Measurements from ENCODE around the gene CLCNKA.

The CLCNKA gene

DNA sequence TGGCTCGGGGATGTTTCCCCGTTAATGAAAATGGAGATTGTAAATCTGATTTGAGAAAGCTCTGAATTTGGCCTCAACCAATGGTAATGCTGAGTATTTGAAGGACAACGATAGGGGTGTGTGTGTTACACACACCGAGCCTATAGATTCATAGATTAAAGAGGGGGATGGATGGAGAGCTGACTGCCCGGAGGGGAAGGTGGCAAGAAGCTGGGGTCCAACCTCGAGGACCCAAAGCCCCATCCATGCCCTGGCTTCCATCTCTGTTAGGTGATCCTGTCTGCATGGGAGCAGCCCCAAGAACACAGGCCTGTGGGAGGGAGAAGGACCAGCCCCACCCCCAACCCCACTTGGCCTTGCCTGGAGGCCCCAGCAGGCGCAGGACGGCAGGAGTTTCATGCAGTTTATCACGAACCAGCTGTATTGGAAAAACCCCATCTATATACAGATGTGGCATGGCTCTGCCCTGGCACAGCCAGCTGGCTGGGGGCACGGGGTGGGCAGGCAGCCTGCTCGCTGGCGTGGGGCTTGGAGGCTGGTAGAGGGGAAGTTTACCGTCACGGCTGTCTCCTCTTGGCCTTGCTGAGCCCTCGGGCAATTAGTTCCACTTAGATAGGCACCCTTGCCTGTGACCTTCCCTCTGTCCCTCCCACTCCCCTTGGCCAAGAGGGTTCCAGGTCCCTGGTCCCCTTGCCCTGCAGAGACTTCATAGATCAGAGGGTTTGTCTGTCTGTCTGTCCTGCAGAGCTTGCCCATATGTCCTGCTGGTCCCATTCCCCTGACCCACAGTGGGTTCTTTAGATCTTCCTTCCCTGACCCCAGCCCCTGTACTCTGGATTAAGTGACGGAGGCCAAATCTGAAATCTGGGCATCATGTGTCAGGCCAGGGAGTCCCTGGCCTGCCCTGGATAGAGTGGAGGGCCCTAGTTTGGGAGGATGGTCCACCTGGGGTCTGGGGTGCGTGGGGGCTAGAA, 7.0 kb upstream of the CLCNKA start:
- TF ChIP-seq ZFX (IDR thresholded peaks at IDR 0.05; ENCODE audit: borderline replicate concordance): no peak
- TF ChIP-seq, protein P1, sequence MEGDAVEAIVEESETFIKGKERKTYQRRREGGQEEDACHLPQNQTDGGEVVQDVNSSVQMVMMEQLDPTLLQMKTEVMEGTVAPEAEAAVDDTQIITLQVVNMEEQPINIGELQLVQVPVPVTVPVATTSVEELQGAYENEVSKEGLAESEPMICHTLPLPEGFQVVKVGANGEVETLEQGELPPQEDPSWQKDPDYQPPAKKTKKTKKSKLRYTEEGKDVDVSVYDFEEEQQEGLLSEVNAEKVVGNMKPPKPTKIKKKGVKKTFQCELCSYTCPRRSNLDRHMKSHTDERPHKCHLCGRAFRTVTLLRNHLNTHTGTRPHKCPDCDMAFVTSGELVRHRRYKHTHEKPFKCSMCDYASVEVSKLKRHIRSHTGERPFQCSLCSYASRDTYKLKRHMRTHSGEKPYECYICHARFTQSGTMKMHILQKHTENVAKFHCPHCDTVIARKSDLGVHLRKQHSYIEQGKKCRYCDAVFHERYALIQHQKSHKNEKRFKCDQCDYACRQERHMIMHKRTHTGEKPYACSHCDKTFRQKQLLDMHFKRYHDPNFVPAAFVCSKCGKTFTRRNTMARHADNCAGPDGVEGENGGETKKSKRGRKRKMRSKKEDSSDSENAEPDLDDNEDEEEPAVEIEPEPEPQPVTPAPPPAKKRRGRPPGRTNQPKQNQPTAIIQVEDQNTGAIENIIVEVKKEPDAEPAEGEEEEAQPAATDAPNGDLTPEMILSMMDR (IDR thresholded peaks at IDR 0.05): no peak
- no peak overlapping the region for H3K27ac ChIP-seq

DNA sequence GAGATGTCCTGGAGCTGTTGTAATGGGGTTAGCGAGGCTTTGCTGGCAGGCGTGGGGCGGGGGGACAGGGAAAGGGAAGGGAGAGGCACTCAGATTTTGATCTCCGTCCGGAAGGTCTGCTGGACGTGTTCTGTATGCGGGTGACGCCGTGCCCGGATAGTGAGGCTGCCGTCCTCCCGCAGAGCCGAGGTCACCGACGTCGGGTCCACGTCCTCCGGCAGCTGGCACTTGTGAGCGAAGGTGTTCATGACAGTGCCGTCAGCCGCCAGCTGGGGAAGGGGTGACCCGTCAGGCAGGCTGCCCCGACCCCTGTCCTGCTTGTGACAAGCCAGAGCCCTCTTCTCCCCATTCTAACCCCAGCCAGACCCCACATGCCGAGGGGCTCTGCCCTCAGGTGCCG, 6.3 kb upstream of the CLCNKA start:
- H3K27ac ChIP-seq: no peak overlapping the region
- no peak for TF ChIP-seq ZFX (IDR thresholded peaks at IDR 0.05; ENCODE audit: borderline replicate concordance)
- TF ChIP-seq, protein P1 (IDR thresholded peaks at IDR 0.05): no peak

DNA sequence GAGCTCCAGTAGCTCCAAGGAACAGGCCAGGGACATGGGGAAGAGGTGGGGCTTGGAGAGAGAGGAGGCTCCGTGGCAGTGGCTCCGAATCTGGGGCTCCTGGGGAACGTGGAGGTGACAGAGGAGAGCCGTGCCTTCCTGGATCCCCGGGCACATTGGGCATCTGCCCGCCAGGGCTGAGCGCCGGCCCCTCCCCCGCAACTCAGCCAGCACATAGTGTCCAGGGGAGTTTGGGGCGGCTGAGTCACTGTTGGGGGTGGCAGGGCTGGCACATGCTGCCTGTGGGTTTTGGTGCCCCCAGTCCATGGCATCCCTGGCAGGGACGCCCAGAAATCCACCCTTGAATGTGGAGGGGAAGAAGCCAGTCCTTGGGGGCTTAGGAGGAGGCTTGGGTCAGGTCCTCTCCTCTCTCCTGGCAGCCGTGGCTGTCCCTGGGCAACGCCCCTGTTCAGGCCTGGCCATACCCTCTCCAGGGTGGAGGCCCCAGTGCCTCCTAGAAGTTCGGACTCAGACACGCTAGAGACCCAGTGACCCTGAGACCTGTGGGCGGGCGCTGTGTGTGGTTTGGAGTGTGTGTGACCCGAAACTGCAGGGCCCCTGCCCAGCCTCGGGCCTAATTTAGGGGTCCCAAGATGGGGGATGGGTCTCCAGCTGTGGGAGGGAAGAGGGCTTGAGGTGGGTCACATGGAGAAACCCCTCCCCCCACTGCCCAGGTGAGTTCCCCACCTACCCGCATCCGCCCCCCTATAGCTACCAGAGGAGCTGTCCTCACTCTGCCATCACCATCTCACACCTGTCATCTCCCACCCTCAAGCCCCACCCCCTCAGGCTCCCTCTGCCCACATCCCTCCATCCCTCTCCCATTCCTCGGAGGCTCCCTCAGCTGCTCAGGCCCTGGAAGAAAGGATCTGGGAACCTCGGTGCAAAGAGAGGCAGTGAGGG, 5.6 kb upstream of the CLCNKA start:
- no peak for TF ChIP-seq ZFX (IDR thresholded peaks at IDR 0.05; ENCODE audit: borderline replicate concordance)
- TF ChIP-seq, protein P1 (IDR thresholded peaks at IDR 0.05): no peak
- H3K27ac ChIP-seq: no peak overlapping the region

DNA sequence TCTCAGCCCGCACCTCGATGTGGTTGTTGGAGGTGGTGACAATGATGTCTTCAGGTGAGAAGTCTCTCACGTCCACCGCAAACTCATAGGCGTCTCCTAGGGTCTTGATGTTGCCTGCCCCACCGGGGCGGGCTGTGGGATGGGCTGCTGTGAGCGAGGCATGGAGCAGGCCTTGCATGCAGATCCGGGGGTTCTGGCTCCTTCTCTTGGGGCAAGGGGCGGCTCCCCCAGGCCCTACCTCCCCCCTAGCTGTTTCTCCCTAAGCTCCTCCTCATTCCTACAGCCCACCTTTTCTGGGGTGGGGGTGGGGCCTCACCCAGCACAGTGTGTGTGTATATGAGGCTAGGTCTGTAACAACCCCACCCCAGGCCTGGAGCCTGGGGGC, 4.8 kb upstream of the CLCNKA start:
- no peak overlapping the region for H3K27ac ChIP-seq
- TF ChIP-seq, protein P1 (IDR thresholded peaks at IDR 0.05): no peak
- no peak for TF ChIP-seq ZFX (IDR thresholded peaks at IDR 0.05; ENCODE audit: borderline replicate concordance)

DNA sequence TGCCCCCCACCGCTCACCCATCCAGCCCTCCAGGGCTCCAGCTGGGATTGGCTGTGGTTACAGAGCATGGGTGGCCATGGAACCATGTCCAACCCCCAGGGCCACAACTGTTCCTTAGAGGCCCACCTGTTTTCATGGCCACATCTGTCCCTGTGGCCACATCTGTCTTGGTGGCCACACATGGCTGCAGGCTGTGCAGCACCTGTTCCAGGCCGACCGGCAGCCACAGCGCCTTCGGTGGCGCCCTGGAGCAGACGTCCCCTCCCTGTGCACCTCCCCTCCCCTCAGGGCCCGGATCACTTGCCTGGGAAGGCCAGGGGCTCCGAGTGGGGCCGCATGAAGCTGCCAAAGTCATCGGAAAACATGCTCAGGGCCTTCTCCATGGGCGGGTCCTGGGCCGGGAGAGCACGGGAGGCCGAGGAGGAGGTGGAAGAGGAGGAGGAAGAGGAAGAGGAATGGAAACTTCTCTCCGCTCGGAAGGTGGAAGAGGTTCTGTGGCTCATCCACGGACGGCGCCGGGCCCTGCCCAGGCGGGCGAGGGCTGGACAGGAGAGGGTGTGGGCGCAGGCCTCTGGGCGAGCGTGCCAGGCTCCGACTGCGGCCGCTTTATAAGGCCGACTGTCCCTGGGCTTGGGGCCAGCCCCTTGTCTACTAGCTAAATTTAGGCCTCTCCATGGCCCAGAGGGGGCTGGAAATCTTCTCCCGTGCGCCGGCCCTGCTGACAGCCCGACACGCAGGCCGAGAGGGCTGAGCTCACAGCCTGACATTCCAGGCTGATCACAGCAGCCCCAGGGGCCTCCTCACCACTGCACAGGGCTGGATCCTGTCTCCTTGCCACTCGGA, 4.2 kb upstream of the CLCNKA start, which contains the start of gene HSPB7:
Gene HSPB7, minus strand, starts transcription at position 583 of the 843 bp plus-strand sequence. Its CDS starts 80 bp downstream, at position 503.
- TF ChIP-seq ZFX (IDR thresholded peaks at IDR 0.05; ENCODE audit: borderline replicate concordance): no peak
- TF ChIP-seq, protein P1 (IDR thresholded peaks at IDR 0.05): peak; percentile 9; the same call in 1 of the 2 replicates
- no peak within 1 kb of the TSS for H3K27ac ChIP-seq

DNA sequence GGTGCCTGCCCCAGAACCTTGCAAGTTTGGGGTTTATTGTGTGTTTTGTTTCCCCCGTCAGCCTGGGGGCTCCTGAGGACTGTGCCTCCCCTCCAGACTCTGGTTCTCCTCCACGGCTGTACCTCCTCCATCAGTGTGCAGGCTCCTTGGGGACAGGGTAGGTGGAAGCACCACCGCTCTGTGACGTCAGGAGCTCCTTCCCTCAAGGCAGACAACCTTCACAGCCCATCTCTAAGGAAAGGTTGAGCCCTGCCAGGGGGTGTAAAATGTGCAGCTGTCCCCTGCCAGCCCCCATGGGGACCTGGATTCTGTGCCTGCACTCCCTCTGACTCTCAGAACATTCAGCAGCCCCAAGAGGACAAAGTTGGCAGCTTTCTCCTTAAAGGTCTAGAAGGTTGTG, 3.5 kb upstream of the CLCNKA start:
- TF ChIP-seq, protein P1 (IDR thresholded peaks at IDR 0.05): no peak
- no peak for TF ChIP-seq ZFX (IDR thresholded peaks at IDR 0.05; ENCODE audit: borderline replicate concordance)
- no peak overlapping the region for H3K27ac ChIP-seq
